ENCODE measurements around the gene PMF1. TPM values are rescaled to one million over a fixed set of nuclear protein-coding genes. Genes with fewer than 3 reads are reported as not detected.

The PMF1 gene
- total RNA-seq, 1 donor from 2014 or later, result 61.4 TPM

DNA sequence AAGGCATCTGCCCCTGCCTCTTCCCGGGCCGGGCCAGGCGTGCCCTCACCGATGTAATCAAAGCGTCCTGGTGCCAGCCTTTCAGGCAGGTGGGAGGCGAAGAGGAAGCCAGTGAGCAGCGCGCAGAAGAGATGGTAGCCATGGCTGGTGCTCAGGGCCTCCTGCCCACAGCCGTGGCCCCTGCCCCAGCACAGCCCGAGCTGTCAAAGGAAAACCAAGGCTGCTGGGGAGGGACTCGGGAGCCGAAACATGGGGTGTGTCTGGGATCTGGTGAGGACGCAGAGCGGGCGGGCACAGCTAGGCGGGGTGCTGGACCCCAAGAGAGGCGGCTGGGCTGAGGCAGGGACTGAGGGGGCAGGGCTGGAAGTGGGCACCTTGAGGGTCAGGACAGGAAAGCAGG is 31.9 kb downstream of the PMF1 start:
- Histone ChIP-seq H3K36me3 (peaks cover 5 to 7% of the 10 kb centered on the region in 2 donors), H3K4me3 (no peak overlapping the region), H3K9me3 (no peaks in the 10 kb centered on the region), H3K27me3 (no peaks in the 10 kb centered on the region), H3K27ac (no peak overlapping the region), H3K4me1 (peaks cover 0 to 10% of the 10 kb centered on the region in 2 donors)
- no peak for DNase-seq (ENCODE audit: low spot score in 2 of 2)
- TF ChIP-seq, protein P1, sequence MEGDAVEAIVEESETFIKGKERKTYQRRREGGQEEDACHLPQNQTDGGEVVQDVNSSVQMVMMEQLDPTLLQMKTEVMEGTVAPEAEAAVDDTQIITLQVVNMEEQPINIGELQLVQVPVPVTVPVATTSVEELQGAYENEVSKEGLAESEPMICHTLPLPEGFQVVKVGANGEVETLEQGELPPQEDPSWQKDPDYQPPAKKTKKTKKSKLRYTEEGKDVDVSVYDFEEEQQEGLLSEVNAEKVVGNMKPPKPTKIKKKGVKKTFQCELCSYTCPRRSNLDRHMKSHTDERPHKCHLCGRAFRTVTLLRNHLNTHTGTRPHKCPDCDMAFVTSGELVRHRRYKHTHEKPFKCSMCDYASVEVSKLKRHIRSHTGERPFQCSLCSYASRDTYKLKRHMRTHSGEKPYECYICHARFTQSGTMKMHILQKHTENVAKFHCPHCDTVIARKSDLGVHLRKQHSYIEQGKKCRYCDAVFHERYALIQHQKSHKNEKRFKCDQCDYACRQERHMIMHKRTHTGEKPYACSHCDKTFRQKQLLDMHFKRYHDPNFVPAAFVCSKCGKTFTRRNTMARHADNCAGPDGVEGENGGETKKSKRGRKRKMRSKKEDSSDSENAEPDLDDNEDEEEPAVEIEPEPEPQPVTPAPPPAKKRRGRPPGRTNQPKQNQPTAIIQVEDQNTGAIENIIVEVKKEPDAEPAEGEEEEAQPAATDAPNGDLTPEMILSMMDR (IDR thresholded peaks at IDR 0.05), result no peak
- intact Hi-C loops (cut with DNase I), result no loop called here

DNA sequence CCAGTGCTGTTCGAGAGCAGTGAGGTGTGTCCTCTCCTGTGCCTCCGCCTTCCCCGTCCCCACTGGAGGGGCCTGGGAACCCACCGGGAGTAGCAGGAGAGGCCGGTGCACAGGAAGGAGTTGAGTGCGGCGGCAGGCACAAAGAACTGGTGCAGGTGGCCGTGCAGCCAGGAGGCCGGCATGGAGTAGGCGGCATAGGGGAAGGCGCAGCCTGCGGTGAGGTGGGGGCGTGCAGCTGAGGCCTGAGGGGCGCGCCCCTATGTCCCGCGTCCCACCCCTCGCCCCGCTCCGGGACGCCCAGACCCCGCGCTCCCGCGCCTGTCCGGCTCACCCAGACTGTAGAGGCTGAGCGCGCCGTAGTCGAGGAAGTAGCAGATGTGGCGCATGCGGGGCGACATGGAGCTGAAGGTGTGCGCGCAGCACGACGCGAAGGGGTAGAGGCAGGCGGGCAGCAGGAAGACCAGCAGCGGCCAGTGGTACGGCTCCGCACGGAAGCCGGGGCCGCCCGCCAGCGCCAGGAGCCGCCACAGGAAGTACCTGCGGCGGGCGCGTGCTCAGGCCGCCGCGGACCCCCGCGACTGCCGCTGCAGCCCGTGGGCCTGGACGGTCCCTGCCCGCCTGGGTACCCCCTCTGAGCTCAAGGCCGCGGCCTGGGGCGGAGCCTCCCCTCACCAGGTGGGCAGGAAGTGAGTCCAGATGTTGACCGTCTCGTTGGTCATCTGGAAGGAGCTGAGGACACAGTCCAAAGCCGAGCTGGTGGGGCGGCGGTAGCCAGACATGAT is 32.8 kb downstream of the PMF1 start:
- Histone ChIP-seq H3K4me3 (peak overlapping the region in 1 of 2 donors; percentile 50), H3K27ac (no peak overlapping the region), H3K9me3 (no peaks in the 10 kb centered on the region), H3K36me3 (peaks cover 11 to 13% of the 10 kb centered on the region in 2 donors), H3K4me1 (peaks cover 0 to 10% of the 10 kb centered on the region in 2 donors), H3K27me3 (no peaks in the 10 kb centered on the region)
- intact Hi-C loops (cut with DNase I), result no loop called here
- TF ChIP-seq, protein P1 (IDR thresholded peaks at IDR 0.05), result no peak
- no peak for DNase-seq (ENCODE audit: low spot score in 2 of 2)

- Histone ChIP-seq H3K27ac (no peak overlapping the region), H3K4me3 (peak overlapping the region in 1 of 2 donors; percentile 50), H3K4me1 (peaks cover 0 to 10% of the 10 kb centered on the region in 2 donors), H3K27me3 (no peaks in the 10 kb centered on the region), H3K36me3 (peaks cover 18 to 20% of the 10 kb centered on the region in 2 donors), H3K9me3 (no peaks in the 10 kb centered on the region)
- no peak for DNase-seq (ENCODE audit: low spot score in 2 of 2)
- intact Hi-C loops (cut with DNase I), result no loop called here
- TF ChIP-seq, protein P1 (IDR thresholded peaks at IDR 0.05), result no peak
These were observed 33.5 kb downstream of the PMF1 start for GRCh38 chr1:156246241-156246780.

- TF ChIP-seq, protein P1 (IDR thresholded peaks at IDR 0.05), result no peak
- DNase-seq (ENCODE audit: low spot score in 2 of 2), result no peak
- H3K4me1 ChIP-seq, result peaks cover 0 to 10% of the 10 kb centered on the region in 2 donors
- no peak overlapping the region for H3K4me3 ChIP-seq
- no peak overlapping the region for H3K27ac ChIP-seq
- intact Hi-C loops (cut with DNase I), result no loop called here
- H3K36me3 ChIP-seq, result peaks cover 24 to 26% of the 10 kb centered on the region in 2 donors
- no peaks in the 10 kb centered on the region for H3K9me3 ChIP-seq
- no peaks in the 10 kb centered on the region for H3K27me3 ChIP-seq
These were observed 34.1 kb downstream of the PMF1 start for GRCh38 chr1:156246781-156247459.

- DNase-seq (ENCODE audit: low spot score in 2 of 2), result no peak
- TF ChIP-seq, protein P1 (IDR thresholded peaks at IDR 0.05), result no peak
- Histone ChIP-seq H3K36me3 (peaks cover 32 to 34% of the 10 kb centered on the region in 2 donors), H3K27me3 (no peaks in the 10 kb centered on the region), H3K27ac (no peak within 1 kb of the TSS), H3K4me3 (no peak within 1 kb of the TSS), H3K9me3 (no peaks in the 10 kb centered on the region), H3K4me1 (peaks cover 0 to 10% of the 10 kb centered on the region in 2 donors)
- intact Hi-C loops (cut with DNase I), result no loop called here
These were observed 34.9 kb downstream of the PMF1 start, which contains the start of gene PAQR6 for GRCh38 chr1:156247460-156248322. Gene PAQR6, minus strand, starts transcription at chr1:156248056. Its CDS starts 1,325 bp downstream, at chr1:156246731.
